WTC11 (cell line): Measurements from ENCODE around the gene NXT1.

Experiments
- ATF3 ChIP-seq: sonication (generic); formaldehyde crosslinking; conservative IDR thresholded peaks from 2 replicates; pipeline ENCODE4 v1.8.1; 2022; ENCODE audit warnings: mild to moderate bottlenecking, missing genetic modification reagents
- CREB1 ChIP-seq: sonication (generic); formaldehyde crosslinking; IDR thresholded peaks from 2 replicates; pipeline ENCODE4 v1.8.0; 2023; ENCODE audit warnings: mild to moderate bottlenecking, missing genetic modification reagents
- E2F1 ChIP-seq: sonication (generic); formaldehyde crosslinking; IDR thresholded peaks from 2 replicates; pipeline ENCODE4 v1.8.0; 2022; ENCODE audit warnings: mild to moderate bottlenecking, missing genetic modification reagents
- ELF4 ChIP-seq: sonication (generic); formaldehyde crosslinking; IDR thresholded peaks from 2 replicates; pipeline ENCODE4 v1.8.1; 2022; ENCODE audit warnings: low read depth, mild to moderate bottlenecking, moderate library complexity, missing genetic modification reagents
- JUN ChIP-seq: sonication (generic); formaldehyde crosslinking; IDR thresholded peaks from 2 replicates; pipeline ENCODE4 v1.8.0; 2023; ENCODE audit warnings: mild to moderate bottlenecking, missing genetic modification reagents
- NFE2L1 ChIP-seq: sonication (generic); formaldehyde crosslinking; IDR thresholded peaks from 2 replicates; pipeline ENCODE4 v1.8.1; 2023; ENCODE audit warnings: missing genetic modification reagents
- NR2C2 ChIP-seq: sonication (generic); formaldehyde crosslinking; IDR thresholded peaks from 2 replicates; pipeline ENCODE4 v1.8.0; 2022; ENCODE audit warnings: mild to moderate bottlenecking, missing genetic modification reagents
- ZSCAN18 ChIP-seq: fragments of 250-450 bp; sonication (Bioruptor Pico); IDR thresholded peaks from 2 replicates; pipeline ENCODE4 v2.1.2; 2022; ENCODE audit warnings: mild to moderate bottlenecking, moderate library complexity
- TF ChIP-seq, protein P1 (sequence below): fragments of 200-600 bp; IDR thresholded peaks from 2 replicates; pipeline ENCODE4 v1.8.0; 2022; ENCODE audit warnings: antibody characterized with exemption
- TF ChIP-seq, protein P2 (sequence below): sonication (generic); formaldehyde crosslinking; IDR thresholded peaks from 2 replicates; pipeline ENCODE4 v1.8.0; 2022; ENCODE audit warnings: mild to moderate bottlenecking, missing genetic modification reagents

GRCh38 chr20:23363257-23363649 lies 12.7 kb downstream of the NXT1 start:
- TF ChIP-seq, protein P1, sequence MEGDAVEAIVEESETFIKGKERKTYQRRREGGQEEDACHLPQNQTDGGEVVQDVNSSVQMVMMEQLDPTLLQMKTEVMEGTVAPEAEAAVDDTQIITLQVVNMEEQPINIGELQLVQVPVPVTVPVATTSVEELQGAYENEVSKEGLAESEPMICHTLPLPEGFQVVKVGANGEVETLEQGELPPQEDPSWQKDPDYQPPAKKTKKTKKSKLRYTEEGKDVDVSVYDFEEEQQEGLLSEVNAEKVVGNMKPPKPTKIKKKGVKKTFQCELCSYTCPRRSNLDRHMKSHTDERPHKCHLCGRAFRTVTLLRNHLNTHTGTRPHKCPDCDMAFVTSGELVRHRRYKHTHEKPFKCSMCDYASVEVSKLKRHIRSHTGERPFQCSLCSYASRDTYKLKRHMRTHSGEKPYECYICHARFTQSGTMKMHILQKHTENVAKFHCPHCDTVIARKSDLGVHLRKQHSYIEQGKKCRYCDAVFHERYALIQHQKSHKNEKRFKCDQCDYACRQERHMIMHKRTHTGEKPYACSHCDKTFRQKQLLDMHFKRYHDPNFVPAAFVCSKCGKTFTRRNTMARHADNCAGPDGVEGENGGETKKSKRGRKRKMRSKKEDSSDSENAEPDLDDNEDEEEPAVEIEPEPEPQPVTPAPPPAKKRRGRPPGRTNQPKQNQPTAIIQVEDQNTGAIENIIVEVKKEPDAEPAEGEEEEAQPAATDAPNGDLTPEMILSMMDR: no peak
- TF ChIP-seq E2F1 (CRISPR knock-in tag) (no peak), CREB1 (CRISPR knock-in tag) (no peak), NR2C2 (CRISPR knock-in tag) (no peak), ZSCAN18 (no peak), ATF3 (no peak), JUN (no peak), ELF4 (no peak), NFE2L1 (CRISPR knock-in tag) (no peak)
- TF ChIP-seq, protein P2, sequence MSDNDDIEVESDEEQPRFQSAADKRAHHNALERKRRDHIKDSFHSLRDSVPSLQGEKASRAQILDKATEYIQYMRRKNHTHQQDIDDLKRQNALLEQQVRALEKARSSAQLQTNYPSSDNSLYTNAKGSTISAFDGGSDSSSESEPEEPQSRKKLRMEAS (CRISPR knock-in tag): no peak
